Myocyte (in vitro differentiated cells): ENCODE measurements around the gene GDF2. TPM values are rescaled to one million over a fixed set of nuclear protein-coding genes. Genes with fewer than 3 reads are reported as not detected.

Experiments used
- DNase-seq: peaks from one replicate; pipeline ENCODE4 v3.0.0-alpha.2; 2012; ENCODE audit warnings: low read depth
- polyA plus RNA-seq: library from polyadenylated mRNA; unstranded; fragments of >200 nt; gene quantifications from one replicate; pipeline ENCODE4 v1.2.1, GENCODE V29; 2012; ENCODE audit warnings: missing spikeins
- total RNA-seq: library from RNA; depleted of rRNA; stranded (reverse); fragments of >200 nt; gene quantifications from 2 replicates; pipeline ENCODE4 v1.2.3, GENCODE V29; 2014

The GDF2 gene
- not detected in 2 replicates for total RNA-seq
- not detected for polyA plus RNA-seq

DNA sequence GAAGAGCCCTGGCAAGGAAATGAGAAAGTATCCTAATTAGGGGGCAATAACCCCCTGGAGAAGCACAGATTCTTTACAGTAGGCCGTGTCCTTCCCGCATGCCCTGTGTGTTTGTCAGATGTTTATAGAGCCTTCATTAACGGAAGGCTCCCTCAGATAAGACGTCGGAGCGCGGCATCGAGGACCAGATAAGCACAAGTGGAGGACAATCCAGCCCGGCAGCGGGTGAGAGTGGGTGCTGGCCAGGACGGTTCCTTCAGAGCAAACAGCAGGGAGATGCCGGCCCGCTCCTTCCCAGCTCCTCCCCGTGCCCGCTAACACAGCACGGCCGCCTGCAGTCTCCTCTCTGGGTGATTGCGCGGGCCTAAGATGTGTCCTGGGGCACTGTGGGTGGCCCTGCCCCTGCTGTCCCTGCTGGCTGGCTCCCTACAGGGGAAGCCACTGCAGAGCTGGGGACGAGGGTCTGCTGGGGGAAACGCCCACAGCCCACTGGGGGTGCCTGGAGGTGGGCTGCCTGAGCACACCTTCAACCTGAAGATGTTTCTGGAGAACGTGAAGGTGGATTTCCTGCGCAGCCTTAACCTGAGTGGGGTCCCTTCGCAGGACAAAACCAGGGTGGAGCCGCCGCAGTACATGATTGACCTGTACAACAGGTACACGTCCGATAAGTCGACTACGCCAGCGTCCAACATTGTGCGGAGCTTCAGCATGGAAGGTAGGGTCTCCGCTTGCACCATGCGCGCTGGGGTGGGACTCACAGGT is at the start of gene GDF2:
TSS of gene GDF2 (plus strand) at position 155 of the 762 bp plus-strand sequence. CDS start at position 370, 215 bp downstream.
- DNase-seq: no peak

DNA sequence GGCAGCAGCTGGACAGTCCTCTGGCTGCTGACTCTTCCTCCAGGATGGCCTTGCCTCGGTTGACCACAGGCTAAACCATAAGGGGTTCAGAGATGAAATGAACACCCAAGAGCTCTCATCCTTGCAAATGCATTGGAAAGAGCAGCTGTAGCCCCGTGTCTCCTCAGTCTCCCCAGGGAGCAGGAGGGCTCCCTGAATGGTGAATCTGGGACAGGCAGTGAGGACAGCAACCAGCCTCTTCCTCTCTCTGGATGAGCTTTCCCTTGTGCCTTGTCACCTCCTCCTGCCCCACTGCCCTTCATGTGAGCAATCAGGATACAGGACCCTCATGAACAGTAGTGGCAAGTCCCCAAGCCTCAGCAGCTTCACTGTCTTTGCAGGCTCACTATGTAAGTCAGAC is 46.2 kb upstream of the GDF2 start:
- no peak for DNase-seq

DNA sequence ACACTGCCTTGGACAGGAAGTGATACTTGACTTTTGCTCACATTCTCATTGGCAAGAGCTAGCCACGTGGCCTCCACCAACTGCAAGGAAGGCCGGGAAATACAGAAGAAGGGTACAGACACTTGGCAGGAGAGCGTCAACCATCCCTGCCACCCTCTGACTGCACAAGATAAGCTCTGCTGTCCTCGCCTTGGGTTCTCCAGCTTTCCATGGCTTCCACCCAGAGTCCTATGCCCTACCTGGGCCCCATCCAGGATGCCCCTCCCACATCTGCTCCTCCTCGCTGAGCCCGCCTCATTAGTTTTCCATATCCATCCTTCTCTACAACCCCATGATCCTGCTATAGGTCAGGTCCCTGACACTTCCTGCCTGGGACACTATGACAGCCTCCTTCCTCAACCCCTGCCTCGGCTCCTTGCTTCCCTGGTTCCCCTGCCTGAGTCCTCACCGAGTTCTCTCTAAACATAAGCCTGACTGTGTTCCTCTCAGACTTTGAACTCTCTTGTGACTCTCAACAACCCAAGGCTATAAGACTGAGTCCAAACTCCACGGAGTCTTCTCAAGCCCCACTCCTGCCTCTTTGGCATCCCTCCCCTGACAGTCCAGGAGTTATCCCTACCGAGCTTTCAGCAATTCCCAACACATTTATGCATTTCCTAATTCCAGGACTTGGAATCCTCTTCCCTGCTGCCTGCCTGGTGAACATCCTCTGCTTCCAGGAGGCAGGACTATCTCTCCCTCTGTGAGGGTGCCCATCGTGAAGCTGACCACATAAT is 45.5 kb upstream of the GDF2 start:
- DNase-seq: no peak

DNA sequence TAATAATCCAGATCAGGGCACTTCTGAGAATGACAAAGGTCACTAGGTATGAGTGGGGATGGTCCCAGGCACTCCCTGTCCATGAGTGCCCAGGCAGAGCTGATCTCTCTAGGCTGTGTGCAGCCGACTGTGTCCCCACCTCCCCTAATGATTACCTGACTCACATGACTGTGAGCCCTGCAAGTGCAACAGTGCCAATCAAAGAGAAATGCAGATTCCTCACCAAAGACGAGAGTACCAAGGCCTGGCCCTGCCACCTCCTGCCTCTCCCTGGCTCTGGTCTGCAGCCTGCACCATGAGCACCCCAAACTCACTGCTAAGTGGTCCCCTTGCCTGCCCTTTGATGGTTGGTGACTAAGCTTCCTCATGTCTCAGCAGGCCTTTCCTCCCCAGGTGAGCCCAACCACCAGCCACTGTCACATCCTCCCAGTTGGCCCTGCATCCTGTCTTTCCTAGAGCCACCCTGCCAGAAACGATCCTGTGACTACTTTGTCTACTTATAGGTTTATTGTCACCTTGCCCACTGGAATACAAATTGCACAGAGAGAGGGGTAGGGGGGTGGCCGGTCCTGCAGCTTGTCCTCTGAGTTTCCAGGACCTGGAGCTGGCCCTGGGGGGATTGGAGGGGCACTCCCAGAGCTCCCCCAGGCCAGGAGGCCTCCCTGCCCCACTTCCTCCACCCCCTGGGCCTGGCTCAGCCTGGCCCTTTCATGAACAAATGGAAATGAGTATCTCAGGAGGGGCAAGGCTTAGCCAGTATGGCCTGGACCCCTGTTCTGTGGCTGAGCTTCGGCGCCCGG is 44.7 kb upstream of the GDF2 start:
- no peak for DNase-seq

DNA sequence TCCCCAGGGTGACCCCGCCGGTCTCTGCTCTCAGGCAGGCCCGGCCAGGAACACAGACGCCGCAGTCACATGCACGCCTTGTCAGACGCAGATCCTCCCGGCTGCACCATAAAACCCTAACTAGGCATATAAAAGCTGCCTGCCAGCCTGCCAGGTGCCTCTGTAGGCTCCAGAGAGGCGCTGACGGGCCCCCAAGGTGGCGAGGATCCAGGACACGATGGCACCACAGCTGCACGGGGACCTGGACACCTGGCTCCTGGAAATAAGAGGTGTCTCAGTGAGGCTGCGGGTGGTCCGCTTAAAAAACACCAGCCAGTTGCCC is 44.1 kb upstream of the GDF2 start:
- no peak for DNase-seq

DNA sequence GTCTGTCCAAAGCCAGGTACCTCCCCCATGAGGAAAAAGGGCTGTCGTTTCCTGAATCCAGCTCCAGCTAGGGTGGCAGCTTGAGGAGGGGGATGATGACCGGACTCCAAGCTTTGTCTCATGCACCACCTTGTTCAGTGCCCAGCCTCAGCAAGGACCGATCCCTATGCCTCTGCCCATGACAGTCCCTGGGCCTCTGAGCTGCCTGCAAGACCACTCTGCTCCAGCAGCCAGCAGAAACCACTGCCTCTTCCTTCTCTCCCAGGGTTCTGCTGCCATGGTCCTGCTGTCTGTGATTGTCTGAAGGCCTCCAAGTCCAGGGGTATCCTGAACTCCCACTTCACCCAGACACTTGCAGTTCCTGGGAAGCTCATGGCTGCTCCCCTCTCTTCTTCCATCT is 43.5 kb upstream of the GDF2 start:
- no peak for DNase-seq

DNA sequence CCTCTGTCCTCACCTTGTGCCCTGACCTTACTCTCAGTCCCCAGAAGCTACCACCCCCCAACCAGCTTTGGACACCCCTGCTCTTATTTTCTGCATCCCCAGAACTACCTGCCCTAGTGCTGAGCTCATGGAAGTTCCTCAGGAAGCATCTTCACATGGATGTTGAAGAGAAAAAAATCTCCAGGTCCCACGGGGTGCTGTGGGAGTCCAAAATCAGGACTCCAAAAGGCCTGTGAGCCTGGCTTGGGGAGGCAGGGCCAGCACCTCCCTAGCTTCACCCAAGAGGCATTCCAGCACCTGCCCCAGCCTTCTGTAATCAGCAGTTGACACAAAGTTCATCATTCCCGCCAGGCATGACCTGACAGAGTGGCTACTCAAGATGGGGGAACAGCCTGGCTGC is 43.0 kb upstream of the GDF2 start:
- DNase-seq: no peak

DNA sequence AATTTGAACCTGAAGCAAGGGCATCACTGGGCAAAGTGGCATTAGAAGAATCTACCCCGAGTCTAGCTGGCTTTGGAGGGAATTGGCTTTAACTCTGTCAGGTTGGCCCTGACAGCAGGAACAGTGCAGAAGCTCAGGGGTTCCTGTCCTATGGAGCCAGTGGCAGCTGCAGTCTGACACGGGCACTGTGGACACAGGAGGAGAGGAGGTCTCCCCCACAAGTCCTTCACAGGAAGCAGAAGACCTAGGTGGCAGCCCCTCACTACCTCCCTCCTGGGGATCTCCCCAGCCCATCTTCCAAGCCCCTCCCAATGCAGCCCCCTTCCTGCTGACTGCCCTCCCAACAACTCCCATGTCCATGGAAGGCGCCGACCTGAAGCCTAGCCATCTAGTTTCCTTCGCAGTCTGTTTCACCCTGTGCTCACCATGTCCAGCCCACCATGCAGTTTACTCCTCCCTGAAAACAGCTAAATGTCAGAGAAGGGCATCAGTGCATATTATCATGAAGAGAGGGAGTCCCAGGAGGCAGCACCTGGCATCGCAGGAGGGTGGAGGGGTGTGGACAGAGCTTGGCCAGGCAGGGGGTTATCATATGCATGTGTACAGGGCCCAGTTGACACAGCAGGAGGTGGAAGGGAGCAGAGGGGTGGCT is 40.1 kb upstream of the GDF2 start:
- no peak for DNase-seq

DNA sequence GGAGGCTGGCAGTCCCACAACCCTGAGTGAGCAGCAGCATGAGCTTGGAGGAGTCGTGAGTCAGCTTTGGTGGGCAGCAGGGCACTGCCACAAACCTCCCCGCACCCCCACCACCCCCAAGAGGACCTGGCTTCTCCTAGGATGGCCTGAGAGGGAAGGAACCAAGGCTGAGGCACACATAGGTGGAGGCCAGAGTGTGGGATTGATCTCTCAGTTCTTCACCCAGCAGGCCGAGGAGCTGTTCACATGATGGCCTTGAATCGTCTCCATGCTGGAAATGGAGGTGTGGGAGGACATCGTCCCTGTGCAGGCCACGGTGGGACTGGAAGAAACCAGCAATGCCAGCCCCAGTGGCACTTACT is 39.6 kb upstream of the GDF2 start:
- no peak for DNase-seq

DNA sequence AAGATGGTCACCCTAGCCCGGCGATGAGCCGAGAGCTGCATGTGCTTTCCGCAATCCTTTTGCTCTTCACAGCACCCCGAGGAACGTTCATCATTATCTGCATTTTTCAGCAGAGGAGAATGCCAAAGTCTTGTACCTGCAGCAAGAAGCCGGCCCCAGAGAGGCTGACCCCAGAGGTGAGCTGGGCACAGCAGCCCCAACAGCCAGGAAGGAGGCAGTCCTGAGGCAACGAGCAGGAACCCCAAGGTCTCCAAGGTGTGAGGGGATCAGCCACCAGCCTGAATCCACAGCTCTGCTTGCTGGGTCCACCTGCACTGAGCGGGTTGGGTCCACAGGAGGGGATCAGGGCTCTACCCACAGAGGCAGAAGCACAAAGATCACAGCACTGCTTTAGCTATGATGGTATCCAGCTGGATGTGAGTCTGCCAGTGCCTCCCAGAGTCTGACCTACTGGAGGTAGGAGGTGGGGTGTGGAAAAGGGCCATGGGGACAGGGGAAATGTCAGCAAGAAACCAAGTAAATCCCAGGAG is 39.1 kb upstream of the GDF2 start:
- no peak for DNase-seq

DNA sequence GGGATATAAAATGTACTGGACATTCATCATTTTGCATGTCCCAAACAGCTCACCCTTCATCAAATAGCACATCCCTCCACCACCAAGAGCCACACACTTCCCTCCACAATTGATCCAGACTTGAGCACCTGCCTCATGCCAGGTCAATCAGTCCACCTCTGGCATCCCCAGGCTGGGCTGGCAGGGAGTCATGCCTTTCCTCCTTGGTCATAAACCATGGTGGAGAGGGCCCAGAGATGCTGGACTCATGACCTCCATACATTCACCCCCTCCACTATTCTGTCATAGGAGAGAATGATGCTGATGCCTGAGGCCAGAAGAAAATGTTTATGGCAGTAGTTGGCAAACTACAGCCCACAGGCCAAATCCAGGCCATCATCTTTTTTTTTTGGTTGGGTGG is 38.4 kb upstream of the GDF2 start:
- DNase-seq: no peak

DNA sequence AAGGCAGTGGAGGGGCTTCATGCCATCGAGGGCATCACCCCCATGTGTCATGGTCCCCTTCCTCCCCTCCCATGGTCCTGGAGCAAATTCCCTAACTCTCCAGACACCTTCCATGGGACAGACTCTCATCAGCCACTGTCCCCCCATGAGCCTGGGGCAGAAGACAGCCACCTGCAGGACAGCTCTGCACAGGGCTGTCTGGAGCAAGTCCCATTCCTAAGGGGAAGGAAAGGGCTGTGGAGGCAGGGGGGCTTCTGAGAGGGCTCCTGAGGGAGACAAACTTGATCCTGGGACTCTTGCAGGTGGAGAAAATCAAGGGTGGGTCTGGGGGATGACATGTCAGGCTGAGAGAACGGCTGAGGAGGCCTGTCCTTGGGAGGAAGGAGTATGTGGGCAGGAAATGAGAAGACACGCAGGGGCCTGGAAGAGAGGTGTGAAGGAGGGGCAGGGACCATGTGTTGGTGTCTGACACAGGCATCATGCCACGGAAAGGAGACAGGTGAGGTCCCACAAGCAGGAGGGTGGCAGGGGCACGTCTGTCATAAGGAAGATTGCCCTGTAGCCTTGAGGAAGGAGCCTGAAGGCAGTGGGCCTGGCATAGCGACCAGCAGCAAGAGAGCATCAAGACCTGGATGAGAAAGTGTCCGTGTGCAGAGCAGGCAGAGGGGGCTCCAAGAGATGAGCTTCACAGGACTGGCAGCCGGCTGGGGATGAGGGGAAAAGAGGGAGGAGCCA is 36.7 kb upstream of the GDF2 start:
- no peak for DNase-seq

DNA sequence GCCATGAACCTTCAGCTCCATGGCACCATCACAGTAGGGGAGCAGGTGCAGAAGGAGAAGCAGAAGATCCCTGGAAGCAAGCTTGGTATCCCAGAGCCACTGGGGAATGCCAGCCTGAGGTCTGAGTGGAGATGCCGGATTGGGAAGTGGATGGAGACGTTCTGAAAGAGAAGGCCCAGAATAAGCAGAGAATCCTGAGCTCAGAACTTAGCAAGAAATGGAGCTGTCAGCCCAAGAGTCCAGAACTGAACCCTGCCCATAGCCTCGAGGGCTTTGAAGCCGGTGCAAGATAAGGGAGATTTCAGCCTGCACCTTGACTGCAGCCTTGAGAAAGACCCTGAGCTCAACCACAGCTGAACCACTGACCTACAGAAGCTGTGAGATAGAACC is 36.1 kb upstream of the GDF2 start:
- DNase-seq: no peak

DNA sequence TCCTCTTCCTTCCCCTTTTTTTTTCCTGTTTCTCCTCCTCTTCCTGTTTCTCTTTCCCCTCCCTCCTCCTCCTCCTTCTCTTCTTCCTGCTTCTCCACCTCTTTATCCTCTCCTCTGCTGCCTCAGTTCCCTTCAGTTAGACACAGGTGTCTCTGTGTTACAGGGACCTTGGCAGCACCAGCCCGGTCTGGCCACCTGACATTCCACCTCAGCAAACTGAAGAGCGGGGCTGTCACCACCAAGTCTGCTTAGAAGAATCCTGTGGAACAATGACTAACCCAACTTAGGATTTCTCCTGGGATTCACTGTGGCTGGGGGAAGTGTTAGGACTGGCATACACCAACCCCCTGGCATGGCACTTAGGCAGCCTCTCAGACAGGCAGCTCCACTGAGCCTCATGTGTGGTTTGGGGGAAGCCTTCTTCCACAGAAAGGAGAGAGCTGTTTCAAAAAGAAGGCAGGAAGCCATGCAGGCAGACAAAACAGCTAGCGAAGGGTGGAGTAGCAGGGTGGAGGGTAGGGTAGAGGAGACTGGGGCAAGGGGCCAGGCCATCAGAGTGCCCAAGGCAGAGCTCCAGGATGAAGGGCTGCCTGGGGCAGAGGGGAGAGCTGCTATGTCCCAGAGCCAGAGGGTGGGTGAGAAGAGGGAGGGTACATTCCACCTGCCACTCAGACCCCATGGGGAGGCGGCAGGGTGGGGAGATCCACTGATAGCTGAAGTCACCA is 35.5 kb upstream of the GDF2 start:
- no peak for DNase-seq

DNA sequence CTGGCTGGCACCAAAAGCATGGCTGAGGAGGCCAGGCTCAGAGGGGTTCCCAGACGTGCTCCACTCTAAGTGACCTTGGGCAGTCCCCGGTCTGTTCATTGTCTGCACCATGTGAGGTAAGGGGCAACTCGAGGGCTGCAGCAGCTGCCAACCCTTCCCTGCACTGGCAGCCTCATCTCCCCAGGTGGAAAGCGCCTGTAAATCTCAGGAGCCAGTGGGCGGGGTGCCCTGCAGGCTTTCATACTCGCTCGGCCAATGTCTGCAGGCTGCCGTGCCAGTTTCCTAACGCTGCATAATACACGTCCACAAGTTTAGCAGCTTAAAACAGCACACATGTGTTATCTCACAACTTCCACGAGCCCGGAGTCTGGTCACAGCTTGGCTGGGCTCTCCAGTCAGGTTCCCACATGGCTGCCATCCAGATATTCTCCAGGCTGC is 34.9 kb upstream of the GDF2 start:
- no peak for DNase-seq

DNA sequence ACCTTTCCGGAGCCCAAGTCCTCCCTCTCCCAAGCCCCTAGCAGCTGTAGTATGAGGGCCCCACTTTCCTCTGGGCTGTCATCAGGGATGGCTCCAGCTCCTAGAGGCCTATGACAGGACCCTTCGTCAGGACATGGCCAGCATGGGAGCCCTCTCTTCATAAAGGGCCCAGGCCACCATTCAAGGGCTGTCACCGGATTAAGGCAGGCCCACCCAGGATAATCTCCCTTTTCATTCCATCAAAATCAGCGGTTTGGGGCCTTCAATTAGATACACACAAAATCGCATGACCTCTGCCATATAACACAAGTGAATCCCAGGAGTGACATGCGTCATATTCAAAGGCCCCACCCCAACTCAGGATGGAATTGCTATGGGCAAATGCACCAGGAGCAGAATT is 34.4 kb upstream of the GDF2 start:
- DNase-seq: no peak

DNA sequence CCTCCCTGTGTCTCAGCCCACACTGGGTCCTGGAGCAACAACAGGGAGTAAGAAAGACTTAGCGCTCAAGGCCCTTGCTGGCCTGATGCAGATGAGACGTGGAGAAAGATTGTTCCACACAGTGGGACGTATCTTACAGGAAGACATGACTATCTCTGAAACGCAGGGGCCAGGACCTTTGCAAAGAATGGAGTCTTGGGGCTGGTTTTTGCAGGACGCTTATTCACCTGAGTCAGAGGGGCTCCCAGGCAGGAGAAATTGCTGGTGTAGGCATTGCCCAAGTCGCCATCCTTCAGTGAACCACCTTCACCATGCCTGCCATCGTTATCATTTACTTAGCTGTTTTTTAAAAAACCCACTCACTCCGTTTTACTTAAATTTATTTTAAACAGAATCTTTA is 34.0 kb upstream of the GDF2 start:
- DNase-seq: no peak

DNA sequence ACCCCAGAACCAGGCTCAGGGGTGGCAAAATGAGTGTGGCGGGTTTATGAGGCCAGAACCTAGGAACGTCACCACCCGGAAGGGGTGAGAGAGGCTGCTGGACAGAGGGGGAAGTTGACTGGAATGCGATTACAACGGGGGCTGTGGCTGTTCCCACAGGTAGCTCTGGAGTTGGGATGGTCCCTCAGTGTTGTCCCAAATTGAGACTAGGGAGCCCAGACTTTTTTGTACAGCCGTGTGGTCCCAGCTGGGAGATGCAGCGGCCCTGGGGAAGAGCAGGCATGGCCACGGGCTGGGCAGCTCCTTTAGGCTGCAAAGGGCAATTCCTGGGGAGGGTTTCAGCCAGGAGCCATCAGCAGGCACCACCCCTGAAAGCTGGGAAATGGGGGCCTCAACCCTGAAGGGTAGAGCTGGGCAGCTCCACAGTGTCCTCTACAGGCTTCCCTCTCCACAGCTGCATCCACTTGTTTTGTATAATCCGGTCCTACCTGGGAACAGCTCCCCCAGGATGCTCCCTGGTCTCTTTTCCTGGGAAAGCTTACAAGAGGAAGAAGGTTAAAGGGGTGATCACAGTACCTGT is 33.2 kb upstream of the GDF2 start:
- no peak for DNase-seq

DNA sequence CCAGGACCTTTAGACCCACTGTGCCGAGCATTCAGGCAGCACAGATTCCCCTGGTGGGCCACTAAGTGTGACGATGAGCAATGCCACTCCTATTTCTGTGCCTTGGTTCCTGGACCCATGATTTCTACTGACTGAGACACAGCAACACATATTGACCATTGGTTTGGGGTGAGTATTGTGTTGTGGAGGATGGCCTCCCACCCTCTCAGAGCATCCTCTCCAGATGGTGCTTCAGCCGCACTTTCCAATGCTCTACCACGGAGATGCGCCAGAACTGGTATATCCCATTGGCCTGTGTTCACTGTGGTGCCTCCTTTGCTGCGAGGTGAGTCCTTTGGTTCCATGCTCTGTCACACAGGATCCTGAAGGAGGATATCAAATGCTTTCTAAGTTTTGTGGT is 32.3 kb upstream of the GDF2 start:
- DNase-seq: no peak

DNA sequence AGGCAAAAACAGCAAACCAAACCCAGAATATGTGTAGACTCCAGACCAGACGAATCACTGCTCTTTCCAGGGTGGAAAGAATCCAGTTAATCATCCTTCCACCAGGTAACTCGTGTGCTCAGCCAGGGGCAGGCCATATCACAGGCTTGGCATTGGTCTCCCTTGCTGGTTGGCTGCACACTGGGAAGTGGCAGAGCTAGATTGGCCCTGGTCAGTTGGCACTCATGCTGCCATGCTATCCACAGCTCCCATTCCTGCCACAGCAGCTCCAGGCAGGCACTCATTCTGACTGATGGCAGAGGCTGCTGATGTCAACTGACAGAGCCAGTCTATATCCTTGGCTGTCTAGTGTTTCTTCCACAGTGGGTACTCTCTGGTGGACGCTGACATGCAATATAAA is 31.9 kb upstream of the GDF2 start:
- DNase-seq: no peak
